Measurements from ENCODE around the gene RING1.

DNA sequence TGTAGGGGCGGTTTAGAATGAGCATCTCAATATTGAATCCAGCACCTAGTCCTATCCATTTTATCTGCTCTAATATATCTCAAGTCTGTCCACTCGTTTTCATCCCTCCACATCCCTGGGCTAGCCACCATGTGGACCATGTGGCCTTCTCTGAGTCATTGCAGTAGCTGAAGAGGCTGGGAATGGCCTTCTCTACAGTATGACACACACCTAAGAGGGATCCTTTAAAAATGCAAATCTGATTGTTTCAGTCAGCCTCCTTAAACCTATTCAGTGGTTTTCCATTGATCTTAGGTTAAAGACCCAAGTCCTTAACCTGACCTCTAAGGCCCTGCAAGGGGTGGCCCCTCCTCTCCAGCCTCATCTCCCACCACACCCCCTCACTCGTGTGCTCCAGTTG is 9.4 kb downstream of the RING1 start:
- no peak for TF ChIP-seq TAF1 (IDR thresholded peaks at IDR 0.05; ENCODE audit: borderline replicate concordance, low read depth, low read length)
- no peak for TF ChIP-seq REST (IDR thresholded peaks at IDR 0.05; ENCODE audit: low read depth, low read length)
- TF ChIP-seq, protein P1, sequence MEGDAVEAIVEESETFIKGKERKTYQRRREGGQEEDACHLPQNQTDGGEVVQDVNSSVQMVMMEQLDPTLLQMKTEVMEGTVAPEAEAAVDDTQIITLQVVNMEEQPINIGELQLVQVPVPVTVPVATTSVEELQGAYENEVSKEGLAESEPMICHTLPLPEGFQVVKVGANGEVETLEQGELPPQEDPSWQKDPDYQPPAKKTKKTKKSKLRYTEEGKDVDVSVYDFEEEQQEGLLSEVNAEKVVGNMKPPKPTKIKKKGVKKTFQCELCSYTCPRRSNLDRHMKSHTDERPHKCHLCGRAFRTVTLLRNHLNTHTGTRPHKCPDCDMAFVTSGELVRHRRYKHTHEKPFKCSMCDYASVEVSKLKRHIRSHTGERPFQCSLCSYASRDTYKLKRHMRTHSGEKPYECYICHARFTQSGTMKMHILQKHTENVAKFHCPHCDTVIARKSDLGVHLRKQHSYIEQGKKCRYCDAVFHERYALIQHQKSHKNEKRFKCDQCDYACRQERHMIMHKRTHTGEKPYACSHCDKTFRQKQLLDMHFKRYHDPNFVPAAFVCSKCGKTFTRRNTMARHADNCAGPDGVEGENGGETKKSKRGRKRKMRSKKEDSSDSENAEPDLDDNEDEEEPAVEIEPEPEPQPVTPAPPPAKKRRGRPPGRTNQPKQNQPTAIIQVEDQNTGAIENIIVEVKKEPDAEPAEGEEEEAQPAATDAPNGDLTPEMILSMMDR (IDR thresholded peaks at IDR 0.05), result no peak
- TF ChIP-seq POLR2AphosphoS5 (IDR thresholded peaks at IDR 0.05; ENCODE audit: low read depth, low read length), result no peak
- no peak for TF ChIP-seq RCOR1 (IDR thresholded peaks at IDR 0.05; ENCODE audit: low read length)
- TF ChIP-seq TCF12 (IDR thresholded peaks at IDR 0.05), result no peak
- TF ChIP-seq SMC3 (IDR thresholded peaks at IDR 0.05; ENCODE audit: low read depth, low read length), result no peak
- TF ChIP-seq EZH2phosphoT487 (IDR thresholded peaks at IDR 0.05; ENCODE audit: borderline replicate concordance, low read depth), result no peak
- TF ChIP-seq USF1 (IDR thresholded peaks at IDR 0.05; ENCODE audit: borderline replicate concordance, low read depth), result no peak
- no peak for TF ChIP-seq MAX (IDR thresholded peaks at IDR 0.05; ENCODE audit: low read depth)
- no peak for TF ChIP-seq TEAD4 (IDR thresholded peaks at IDR 0.05; ENCODE audit: borderline replicate concordance, insufficient read depth)

Measured in SK-N-SH (cell line).